Subcutaneous adipose tissue (tissue), 4 donors: ENCODE data around the gene KLK2. TPM values are rescaled to one million over a fixed set of nuclear protein-coding genes. Genes with fewer than 3 reads are reported as not detected.

Source experiments
- CTCF ChIP-seq: fragments of 450-650 bp; IDR thresholded peaks from one replicate; pipeline ENCODE4 v1.5.1; 2016; ENCODE audit warnings: low read depth, mild to moderate bottlenecking, control low read depth, antibody characterized with exemption, moderate library complexity
- total RNA-seq, 4 donors: library from RNA; depleted of rRNA; stranded (reverse); fragments of >200 nt; gene quantifications; one replicate each; pipeline ENCODE4 v1.1.0, GENCODE V29; 2016

Gene KLK2
- total RNA-seq, 4 donors from 2014 or later = 0.44 TPM; not detected in 3

GRCh38 chr19:50839712-50840655 is 33.3 kb upstream of the KLK2 start:
- TF ChIP-seq CTCF = no peak

- no peak for TF ChIP-seq CTCF
Observed at GRCh38 chr19:50842130-50842529, 31.1 kb upstream of the KLK2 start.

- TF ChIP-seq CTCF = no peak
Observed at GRCh38 chr19:50843205-50843604, 30.0 kb upstream of the KLK2 start.

GRCh38 chr19:50843701-50844221 is 29.5 kb upstream of the KLK2 start:
- TF ChIP-seq CTCF = no peak

- TF ChIP-seq CTCF = no peak
Observed at GRCh38 chr19:50844296-50844935, 28.8 kb upstream of the KLK2 start.

- no peak for TF ChIP-seq CTCF
Observed at GRCh38 chr19:50850738-50851137, 22.5 kb upstream of the KLK2 start.

GRCh38 chr19:50851620-50852019 is 21.6 kb upstream of the KLK2 start:
- TF ChIP-seq CTCF = no peak
